GM12891 (cell line): ENCODE results near the gene WDR72.

Experiments used
- PAX5 ChIP-seq: IDR thresholded peaks from 2 replicates; pipeline ENCODE4 v1.6.1; 2011; ENCODE audit warnings: low read length, moderate library complexity, mild to moderate bottlenecking; ENCODE audit not compliant: insufficient read depth, severe bottlenecking
- POLR2A ChIP-seq: IDR thresholded peaks from 2 replicates; pipeline ENCODE4 v1.6.1; 2011; ENCODE audit warnings: low read depth, low read length, control low read depth
- POLR2AphosphoS5 ChIP-seq: IDR thresholded peaks from 2 replicates; pipeline ENCODE4 v1.6.1; 2011; ENCODE audit warnings: low read depth, low read length, control low read depth
- POU2F2 ChIP-seq: IDR thresholded peaks from 2 replicates; pipeline ENCODE4 v1.6.1; 2011; ENCODE audit warnings: low read depth, mild to moderate bottlenecking, control low read depth, low read length, moderate library complexity
- SPI1 ChIP-seq: IDR thresholded peaks from 2 replicates; pipeline ENCODE4 v1.6.1; 2011; ENCODE audit warnings: low read depth, low read length, control low read depth
- TAF1 ChIP-seq: IDR thresholded peaks from 2 replicates; pipeline ENCODE4 v1.6.1; 2011; ENCODE audit warnings: low read depth, low read length, control low read depth

DNA sequence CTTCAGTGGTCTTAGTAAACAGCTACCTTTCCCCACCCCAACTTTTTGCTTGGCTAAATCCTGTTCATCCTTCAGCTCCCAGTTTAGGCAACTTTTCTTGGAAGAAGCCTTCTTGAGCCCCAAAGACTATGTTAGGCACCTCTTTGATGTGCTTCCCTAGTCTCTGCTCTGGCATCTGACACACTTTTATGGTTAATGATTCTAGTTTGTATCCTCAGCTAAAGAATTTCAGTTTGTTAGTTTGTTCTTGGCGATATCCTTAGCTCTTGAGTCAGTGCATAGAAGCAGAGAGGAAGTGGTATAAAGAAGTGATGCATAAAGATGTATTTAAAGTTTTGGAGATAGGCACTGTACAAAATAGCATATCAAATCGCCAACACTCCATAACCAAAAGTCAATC is 168.4 kb downstream of the WDR72 start:
- TF ChIP-seq POLR2A: no peak
- no peak for TF ChIP-seq POU2F2
- TF ChIP-seq TAF1: no peak
- no peak for TF ChIP-seq POLR2AphosphoS5
- TF ChIP-seq SPI1: no peak
- no peak for TF ChIP-seq PAX5
